Measurements from ENCODE around the gene BBS9.

GRCh38 chr7:33152087-33152486, 22.7 kb downstream of the BBS9 start:
- TF ChIP-seq CTCF (IDR thresholded peaks at IDR 0.05) (no peak), POLR2A (IDR thresholded peaks at IDR 0.05) (no peak), POLR2AphosphoS5 (IDR thresholded peaks at IDR 0.05; ENCODE audit: insufficient read depth in 1 of 2, low read depth in 1 of 2) (no peak)
